Measurements from ENCODE around the gene TRIM69.
A peak's percentile ranks its signal among the peaks of the same experiment; 100 is the strongest.
"Not testable (repeated sequence)": the region's sequence is repeated elsewhere in the genome, so short reads cannot be mapped to it uniquely, and the experiment has no call there.

The TRIM69 gene

DNA sequence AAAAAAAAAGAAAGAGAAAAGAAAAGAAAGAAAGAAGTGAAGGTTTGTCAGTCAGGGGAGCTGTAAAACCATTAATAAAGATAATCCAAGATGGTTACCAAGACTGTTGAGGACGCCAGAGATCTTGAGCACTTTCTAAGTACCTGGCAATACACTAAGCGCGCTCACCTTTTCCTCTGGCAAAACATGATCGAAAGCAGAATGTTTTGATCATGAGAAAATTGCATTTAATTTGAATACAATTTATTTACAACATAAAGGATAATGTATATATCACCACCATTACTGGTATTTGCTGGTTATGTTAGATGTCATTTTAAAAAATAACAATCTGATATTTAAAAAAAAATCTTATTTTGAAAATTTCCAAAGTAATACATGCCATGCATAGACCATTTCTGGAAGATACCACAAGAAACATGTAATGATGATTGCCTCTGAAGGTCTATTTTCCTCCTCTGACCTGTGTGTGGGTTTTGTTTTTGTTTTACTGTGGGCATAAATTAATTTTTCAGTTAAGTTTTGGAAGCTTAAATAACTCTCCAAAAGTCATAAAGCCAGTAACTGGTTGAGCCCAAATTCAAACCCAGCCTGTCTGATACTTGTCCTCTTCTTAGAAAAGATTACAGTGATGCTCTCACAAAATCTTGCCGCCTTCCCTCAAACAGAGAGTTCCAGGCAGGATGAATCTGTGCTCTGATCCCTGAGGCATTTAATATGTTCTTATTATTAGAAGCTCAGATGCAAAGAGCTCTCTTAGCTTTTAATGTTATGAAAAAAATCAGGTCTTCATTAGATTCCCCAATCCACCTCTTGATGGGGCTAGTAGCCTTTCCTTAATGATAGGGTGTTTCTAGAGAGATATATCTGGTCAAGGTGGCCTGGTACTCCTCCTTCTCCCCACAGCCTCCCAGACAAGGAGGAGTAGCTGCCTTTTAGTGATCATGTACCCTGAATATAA lies 23.0 kb upstream of the TRIM69 start:
- peaks cover 36% of the 10 kb centered on the region for H3K36me3 ChIP-seq (ENCODE audit: insufficient read depth, low read length)

DNA sequence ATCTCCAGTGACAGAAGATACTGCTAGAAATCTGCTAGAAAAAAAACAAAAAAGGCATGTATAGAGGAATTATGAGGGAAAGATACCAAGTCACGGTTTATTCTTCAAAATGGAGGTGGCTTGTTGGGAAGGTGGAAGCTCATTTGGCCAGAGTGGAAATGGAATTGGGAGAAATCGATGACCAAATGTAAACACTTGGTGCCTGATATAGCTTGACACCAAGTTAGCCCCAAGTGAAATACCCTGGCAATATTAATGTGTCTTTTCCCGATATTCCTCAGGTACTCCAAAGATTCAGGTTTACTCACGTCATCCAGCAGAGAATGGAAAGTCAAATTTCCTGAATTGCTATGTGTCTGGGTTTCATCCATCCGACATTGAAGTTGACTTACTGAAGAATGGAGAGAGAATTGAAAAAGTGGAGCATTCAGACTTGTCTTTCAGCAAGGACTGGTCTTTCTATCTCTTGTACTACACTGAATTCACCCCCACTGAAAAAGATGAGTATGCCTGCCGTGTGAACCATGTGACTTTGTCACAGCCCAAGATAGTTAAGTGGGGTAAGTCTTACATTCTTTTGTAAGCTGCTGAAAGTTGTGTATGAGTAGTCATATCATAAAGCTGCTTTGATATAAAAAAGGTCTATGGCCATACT lies 21.1 kb upstream of the TRIM69 start:
- Histone ChIP-seq H3K9me3 (ENCODE audit: low read depth, low read length) (no peaks in the 10 kb centered on the region), H3K4me3 (no peak overlapping the region), H3K9ac (ENCODE audit: insufficient read length) (no peak overlapping the region), H3K27ac (no peak overlapping the region), H3K36me3 (ENCODE audit: insufficient read depth, low read length) (peaks cover 41% of the 10 kb centered on the region)
- TF ChIP-seq EZH2 (IDR thresholded peaks at IDR 0.05) (no peak), POLR2AphosphoS5 (IDR thresholded peaks at IDR 0.05; ENCODE audit: borderline replicate concordance, low read depth, low read length) (no peak), FOXP2 (optimal IDR thresholded peaks at IDR 0.05; ENCODE audit: control extremely low read depth, extremely low read length, insufficient read depth) (no peak)
- DNase-seq (ENCODE audit: low read depth, low spot score) = no peak

More for the DNA sequence above, 23.0 kb upstream of the TRIM69 start:
- no peak for DNase-seq (ENCODE audit: low read depth, low spot score)
- TF ChIP-seq POLR2AphosphoS5 (IDR thresholded peaks at IDR 0.05; ENCODE audit: borderline replicate concordance, low read depth, low read length) (no peak), EZH2 (IDR thresholded peaks at IDR 0.05) (no peak), FOXP2 (optimal IDR thresholded peaks at IDR 0.05; ENCODE audit: control extremely low read depth, extremely low read length, insufficient read depth) (no peak)
- Histone ChIP-seq H3K9ac (ENCODE audit: insufficient read length) (peak overlapping the region; percentile 91), H3K27ac (no peak overlapping the region), H3K9me3 (ENCODE audit: low read depth, low read length) (no peaks in the 10 kb centered on the region), H3K4me3 (peak overlapping the region; percentile 95)

DNA sequence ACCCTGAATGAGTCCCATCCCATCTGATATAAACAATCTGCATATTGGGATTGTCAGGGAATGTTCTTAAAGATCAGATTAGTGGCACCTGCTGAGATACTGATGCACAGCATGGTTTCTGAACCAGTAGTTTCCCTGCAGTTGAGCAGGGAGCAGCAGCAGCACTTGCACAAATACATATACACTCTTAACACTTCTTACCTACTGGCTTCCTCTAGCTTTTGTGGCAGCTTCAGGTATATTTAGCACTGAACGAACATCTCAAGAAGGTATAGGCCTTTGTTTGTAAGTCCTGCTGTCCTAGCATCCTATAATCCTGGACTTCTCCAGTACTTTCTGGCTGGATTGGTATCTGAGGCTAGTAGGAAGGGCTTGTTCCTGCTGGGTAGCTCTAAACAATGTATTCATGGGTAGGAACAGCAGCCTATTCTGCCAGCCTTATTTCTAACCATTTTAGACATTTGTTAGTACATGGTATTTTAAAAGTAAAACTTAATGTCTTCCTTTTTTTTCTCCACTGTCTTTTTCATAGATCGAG lies 20.5 kb upstream of the TRIM69 start:
- H3K9me3 ChIP-seq (ENCODE audit: low read depth, low read length) = no peaks in the 10 kb centered on the region
- TF ChIP-seq EZH2 (IDR thresholded peaks at IDR 0.05) = no peak
- TF ChIP-seq FOXP2 (optimal IDR thresholded peaks at IDR 0.05; ENCODE audit: control extremely low read depth, extremely low read length, insufficient read depth) = no peak
- TF ChIP-seq POLR2AphosphoS5 (IDR thresholded peaks at IDR 0.05; ENCODE audit: borderline replicate concordance, low read depth, low read length) = no peak
- DNase-seq (ENCODE audit: low read depth, low spot score) = no peak
- H3K36me3 ChIP-seq (ENCODE audit: insufficient read depth, low read length) = peaks cover 41% of the 10 kb centered on the region
- no peak overlapping the region for H3K27ac ChIP-seq
- no peak overlapping the region for H3K9ac ChIP-seq (ENCODE audit: insufficient read length)
- H3K4me3 ChIP-seq = no peak overlapping the region

DNA sequence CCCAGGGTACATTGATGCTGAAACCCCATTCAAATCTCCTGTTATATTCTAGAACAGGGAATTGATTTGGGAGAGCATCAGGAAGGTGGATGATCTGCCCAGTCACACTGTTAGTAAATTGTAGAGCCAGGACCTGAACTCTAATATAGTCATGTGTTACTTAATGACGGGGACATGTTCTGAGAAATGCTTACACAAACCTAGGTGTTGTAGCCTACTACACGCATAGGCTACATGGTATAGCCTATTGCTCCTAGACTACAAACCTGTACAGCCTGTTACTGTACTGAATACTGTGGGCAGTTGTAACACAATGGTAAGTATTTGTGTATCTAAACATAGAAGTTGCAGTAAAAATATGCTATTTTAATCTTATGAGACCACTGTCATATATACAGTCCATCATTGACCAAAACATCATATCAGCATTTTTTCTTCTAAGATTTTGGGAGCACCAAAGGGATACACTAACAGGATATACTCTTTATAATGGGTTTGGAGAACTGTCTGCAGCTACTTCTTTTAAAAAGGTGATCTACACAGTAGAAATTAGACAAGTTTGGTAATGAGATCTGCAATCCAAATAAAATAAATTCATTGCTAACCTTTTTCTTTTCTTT lies 19.2 kb upstream of the TRIM69 start:
- TF ChIP-seq EZH2 (IDR thresholded peaks at IDR 0.05) (no peak), POLR2AphosphoS5 (IDR thresholded peaks at IDR 0.05; ENCODE audit: borderline replicate concordance, low read depth, low read length) (no peak), FOXP2 (optimal IDR thresholded peaks at IDR 0.05; ENCODE audit: control extremely low read depth, extremely low read length, insufficient read depth) (no peak)
- Histone ChIP-seq H3K9ac (ENCODE audit: insufficient read length) (no peak overlapping the region), H3K9me3 (ENCODE audit: low read depth, low read length) (no peaks in the 10 kb centered on the region), H3K36me3 (ENCODE audit: insufficient read depth, low read length) (peaks cover 41% of the 10 kb centered on the region), H3K27ac (no peak overlapping the region), H3K4me3 (no peak overlapping the region)
- DNase-seq (ENCODE audit: low read depth, low spot score) = no peak

DNA sequence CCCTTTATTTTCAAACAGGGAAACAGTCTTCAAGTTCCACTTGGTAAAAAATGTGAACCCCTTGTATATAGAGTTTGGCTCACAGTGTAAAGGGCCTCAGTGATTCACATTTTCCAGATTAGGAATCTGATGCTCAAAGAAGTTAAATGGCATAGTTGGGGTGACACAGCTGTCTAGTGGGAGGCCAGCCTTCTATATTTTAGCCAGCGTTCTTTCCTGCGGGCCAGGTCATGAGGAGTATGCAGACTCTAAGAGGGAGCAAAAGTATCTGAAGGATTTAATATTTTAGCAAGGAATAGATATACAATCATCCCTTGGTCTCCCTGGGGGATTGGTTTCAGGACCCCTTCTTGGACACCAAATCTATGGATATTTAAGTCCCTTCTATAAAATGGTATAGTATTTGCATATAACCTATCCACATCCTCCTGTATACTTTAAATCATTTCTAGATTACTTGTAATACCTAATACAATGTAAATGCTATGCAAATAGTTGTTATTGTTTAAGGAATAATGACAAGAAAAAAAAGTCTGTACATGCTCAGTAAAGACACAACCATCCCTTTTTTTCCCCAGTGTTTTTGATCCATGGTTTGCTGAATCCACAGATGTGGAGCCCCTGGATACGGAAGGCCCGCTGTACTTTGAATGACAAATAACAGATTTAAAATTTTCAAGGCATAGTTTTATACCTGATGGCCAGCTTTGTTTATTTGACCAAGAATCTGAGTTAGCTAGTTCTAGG lies 18.0 kb upstream of the TRIM69 start:
- peaks cover 41% of the 10 kb centered on the region for H3K36me3 ChIP-seq (ENCODE audit: insufficient read depth, low read length)

DNA sequence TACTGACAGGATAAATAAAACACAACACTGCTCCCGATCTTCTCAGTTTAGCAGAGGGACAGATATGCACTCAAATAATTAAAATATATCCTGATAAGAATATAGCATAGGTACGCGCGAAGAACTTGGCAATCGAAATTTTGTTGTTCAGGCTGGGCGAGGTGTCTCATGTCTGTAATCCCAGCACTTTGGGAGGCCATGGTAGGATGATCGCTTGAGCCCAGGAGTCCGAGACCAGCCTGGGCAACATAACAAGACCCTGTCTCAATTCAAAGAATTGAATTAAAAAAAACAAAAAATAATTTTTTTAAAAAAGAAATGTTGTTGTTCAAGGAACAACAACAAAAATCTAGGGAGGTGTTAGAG lies 17.4 kb upstream of the TRIM69 start:
- H3K9me3 ChIP-seq (ENCODE audit: low read depth, low read length) = no peaks in the 10 kb centered on the region
- TF ChIP-seq FOXP2 (optimal IDR thresholded peaks at IDR 0.05; ENCODE audit: control extremely low read depth, extremely low read length, insufficient read depth) (no peak), EZH2 (IDR thresholded peaks at IDR 0.05) (no peak), POLR2AphosphoS5 (IDR thresholded peaks at IDR 0.05; ENCODE audit: borderline replicate concordance, low read depth, low read length) (no peak)
- no peak for DNase-seq (ENCODE audit: low read depth, low spot score)
- H3K36me3 ChIP-seq (ENCODE audit: insufficient read depth, low read length) = peaks cover 41% of the 10 kb centered on the region
- no peak overlapping the region for H3K9ac ChIP-seq (ENCODE audit: insufficient read length)
- no peak overlapping the region for H3K4me3 ChIP-seq
- H3K27ac ChIP-seq = peak overlapping the region; percentile 67; the same call in 1 of the 2 replicates

More for the DNA sequence above, 18.0 kb upstream of the TRIM69 start:
- no peak overlapping the region for H3K9ac ChIP-seq (ENCODE audit: insufficient read length)
- no peak overlapping the region for H3K4me3 ChIP-seq
- peak overlapping the region; percentile 64; the same call in 1 of the 2 replicates for H3K27ac ChIP-seq
- H3K9me3 ChIP-seq (ENCODE audit: low read depth, low read length) = no peaks in the 10 kb centered on the region
- TF ChIP-seq EZH2 (IDR thresholded peaks at IDR 0.05) (no peak), POLR2AphosphoS5 (IDR thresholded peaks at IDR 0.05; ENCODE audit: borderline replicate concordance, low read depth, low read length) (no peak), FOXP2 (optimal IDR thresholded peaks at IDR 0.05; ENCODE audit: control extremely low read depth, extremely low read length, insufficient read depth) (no peak)
- no peak for DNase-seq (ENCODE audit: low read depth, low spot score)

DNA sequence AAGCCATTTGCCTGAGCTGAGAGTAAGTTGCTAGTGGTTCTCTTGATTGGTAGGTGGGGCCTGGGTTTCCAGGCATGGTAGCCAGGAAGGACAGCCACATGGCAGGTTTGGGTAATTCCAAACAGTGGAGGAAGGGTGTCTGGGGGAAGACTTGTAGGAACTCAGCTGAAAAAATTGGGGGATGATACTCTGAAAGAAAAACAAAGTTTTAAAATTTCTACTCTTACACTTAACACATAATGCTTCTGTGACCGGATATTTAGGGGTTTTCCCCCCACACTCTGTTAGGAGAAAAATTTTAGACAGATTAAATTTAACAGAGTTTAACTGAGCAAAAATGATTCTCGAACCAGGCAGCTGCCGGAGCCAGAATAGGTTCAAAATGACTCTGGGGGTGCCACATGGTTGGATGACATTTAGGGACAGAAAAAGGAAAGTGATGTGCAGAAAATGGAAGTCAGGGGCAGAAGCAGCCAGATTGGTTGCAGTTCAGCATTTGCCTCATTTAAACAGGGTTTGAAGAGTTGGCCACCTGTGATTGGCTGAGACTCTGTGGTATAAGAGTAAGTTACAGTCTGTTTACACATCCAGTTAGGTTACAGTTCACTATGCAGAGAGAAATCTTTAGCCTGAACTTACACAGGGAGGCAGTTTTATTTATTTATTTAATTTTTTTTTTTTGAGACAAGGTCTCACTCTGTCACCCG lies 16.9 kb upstream of the TRIM69 start:
- Histone ChIP-seq H3K9ac (ENCODE audit: insufficient read length) (no peak overlapping the region), H3K36me3 (ENCODE audit: insufficient read depth, low read length) (peaks cover 41% of the 10 kb centered on the region), H3K4me3 (no peak overlapping the region), H3K9me3 (ENCODE audit: low read depth, low read length) (no peaks in the 10 kb centered on the region), H3K27ac (peak overlapping the region; percentile 67; the same call in 1 of the 2 replicates)
- no peak for DNase-seq (ENCODE audit: low read depth, low spot score)
- TF ChIP-seq FOXP2 (optimal IDR thresholded peaks at IDR 0.05; ENCODE audit: control extremely low read depth, extremely low read length, insufficient read depth) = no peak
- no peak for TF ChIP-seq EZH2 (IDR thresholded peaks at IDR 0.05)
- TF ChIP-seq POLR2AphosphoS5 (IDR thresholded peaks at IDR 0.05; ENCODE audit: borderline replicate concordance, low read depth, low read length) = no peak

DNA sequence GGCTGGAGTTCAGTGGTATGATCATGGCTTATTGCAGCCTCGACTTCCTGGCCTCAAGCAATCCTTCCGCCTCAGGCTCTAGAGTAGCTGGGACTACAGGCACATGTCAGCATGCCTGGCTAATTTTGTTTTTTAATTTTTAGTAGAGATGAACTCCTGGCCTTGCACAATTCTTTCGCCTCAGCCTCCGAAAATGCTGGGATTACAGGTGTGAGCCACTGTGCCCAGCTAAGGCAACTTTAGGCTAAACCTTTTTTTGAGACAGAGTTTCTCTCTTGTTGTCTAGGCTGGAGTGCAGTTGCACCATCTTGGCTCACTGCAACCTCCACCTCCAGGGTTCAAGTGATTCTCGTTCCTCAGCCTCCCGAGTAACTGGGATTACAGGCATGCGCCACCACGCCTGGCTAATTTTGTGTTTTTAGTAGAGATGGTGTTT lies 16.3 kb upstream of the TRIM69 start:
- H3K9me3 ChIP-seq (ENCODE audit: low read depth, low read length); H3K4me3 ChIP-seq; H3K9ac ChIP-seq (ENCODE audit: insufficient read length); DNase-seq (ENCODE audit: low read depth, low spot score); H3K27ac ChIP-seq: not testable (repeated sequence)
- H3K36me3 ChIP-seq (ENCODE audit: insufficient read depth, low read length) = peaks cover 38% of the 10 kb centered on the region
